Kasumi-1 (cell line): ENCODE results near the gene ZNF416.

Source experiments
- DNase-seq, 2 experiments: peaks; one replicate each; lab custom pipeline; 2025; lab: John Stamatoyannopoulos, UW

Gene ZNF416

DNA sequence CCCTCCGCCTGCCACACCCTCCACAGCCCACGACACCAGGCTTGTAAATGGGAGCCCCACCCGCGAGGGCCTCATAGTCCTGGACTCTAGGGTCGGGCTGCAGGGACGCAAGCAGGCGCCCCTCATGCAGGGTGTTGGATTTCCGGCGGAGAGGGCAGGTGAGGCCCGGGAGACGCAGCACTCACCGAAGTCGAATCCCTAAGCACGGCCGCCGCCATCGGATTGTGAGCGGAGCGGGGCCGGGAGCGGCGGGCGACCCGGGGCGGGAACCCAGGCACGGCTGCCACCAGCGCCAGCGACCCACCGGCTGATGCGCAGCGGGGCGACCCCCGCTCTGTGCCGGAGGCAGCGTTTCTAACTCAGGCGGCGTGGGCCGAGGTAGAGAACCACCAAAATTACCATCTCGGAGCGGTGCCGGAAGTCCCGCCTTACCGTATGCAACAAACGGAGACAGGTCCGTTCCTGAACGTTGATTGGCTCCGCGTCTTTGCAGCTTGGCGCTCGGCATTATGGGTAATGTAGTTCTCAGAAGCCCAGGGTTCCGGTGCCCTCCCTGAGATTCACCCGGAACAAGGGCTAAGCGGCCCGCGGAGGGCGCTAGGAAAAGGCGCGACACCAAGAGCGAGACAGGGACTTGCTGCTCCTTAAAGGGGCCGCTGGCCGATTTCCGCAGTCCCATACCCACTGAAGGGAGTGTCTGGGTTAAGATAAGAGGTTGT is at the start of gene ZNF416:
ZNF416 (minus strand) TSS at position 425 of the 719 bp plus-strand sequence; CDS start at position 218, 207 bp downstream.
- DNase-seq, result peak; percentile 98

- DNase-seq, result no peak
Observed at GRCh38 chr19:57623091-57623490, 44.4 kb upstream of the ZNF416 start.

GRCh38 chr19:57620673-57621348 is 42.1 kb upstream of the ZNF416 start:
- DNase-seq, result no peak

GRCh38 chr19:57615346-57615745 is 36.6 kb upstream of the ZNF416 start:
- DNase-seq, result no peak

DNA sequence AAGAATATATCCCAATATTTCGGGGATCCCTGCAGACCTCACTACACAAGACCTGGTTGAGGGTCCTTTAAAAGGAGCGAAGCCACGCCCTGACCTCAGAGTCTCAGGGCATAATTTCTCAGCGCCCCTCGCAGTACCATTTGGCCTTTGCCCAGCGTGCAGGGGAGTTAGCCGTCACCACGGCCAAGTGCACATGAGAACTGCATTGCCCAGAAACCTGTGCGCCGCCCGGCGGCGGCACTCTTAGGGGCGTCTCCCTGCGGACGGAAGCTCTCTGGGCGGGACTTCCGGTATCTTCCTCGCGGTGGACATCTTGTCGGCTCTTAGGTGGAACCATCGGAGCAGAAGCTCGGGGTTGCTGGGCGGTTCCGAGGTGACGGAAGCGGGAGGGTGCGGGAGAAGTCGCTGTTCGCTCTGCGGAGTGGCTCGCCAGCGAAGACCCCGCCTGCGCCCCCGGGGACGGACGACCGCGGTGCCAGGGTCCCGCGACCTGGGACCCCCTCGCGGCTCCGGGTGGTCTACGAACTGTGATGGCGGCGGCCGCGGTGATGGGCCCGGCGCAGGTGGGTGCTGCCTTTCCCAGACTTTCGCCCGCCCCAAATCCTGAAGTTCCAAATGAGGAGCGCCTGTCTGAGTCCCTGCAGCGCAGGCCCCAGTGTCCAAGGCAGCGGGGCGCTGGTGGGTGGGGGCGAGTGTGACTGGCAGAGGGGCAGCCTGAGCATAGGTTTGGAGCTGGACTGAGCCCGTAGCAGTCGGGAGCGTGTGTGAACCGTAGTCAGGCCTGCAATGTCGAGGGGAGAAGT is 35.4 kb upstream of the ZNF416 start, which contains the start of gene ZNF134:
ZNF134 (plus strand) TSS at position 302 of the 803 bp plus-strand sequence. CDS start 5,227 bp downstream, outside the sequence.
- peak; percentile 89 to 92 for DNase-seq

DNA sequence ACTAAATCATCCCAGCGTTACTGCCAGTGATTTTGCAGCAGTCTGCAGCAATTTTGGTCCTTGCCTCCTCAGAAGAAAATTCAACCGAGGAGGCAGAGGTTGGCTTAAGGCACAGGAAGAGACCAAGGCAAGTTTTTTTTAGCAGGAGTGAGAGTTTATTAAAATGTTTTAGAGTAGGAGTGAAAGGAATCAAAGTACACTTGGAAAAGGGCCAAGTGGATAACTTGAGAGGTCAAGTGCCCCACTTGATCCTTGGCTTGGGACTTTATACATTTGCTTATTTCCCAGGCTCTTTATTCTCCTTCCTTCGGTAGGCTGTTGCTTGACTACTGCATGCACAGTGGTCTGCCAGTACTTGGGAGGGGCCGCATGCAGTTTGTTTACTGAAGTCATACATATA is 32.4 kb upstream of the ZNF416 start:
- no peak for DNase-seq

GRCh38 chr19:57606931-57607330 is 28.2 kb upstream of the ZNF416 start:
- DNase-seq, result no peak

- DNase-seq, result peak; percentile 74 to 87
Observed at GRCh38 chr19:57599761-57600383, 21.2 kb upstream of the ZNF416 start, which contains the start of gene ZNF530. Gene ZNF530, plus strand, starts transcription at chr19:57599885. Its CDS starts 4,461 bp downstream, at chr19:57604346.

GRCh38 chr19:57599377-57599760 is 20.7 kb upstream of the ZNF416 start:
- no peak for DNase-seq

DNA sequence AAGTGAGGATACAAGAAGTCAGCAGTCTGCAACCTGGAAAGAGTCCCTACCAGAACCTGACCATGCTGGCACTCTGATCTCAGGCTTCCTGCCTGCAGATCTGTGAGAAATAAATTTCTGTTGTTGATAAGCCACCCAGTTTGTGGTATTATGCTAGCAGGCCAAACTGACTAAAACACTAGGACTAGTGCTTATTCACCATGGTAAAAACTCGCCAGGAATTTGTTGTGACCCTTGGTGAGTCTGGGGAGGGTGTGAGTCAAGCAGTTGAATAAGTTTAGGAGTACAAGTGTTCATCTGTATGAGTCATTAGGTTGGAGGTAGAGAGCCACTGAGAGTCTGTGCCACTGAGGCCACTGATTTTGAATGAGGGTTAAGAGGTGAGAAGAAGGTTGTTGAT is 8.8 kb upstream of the ZNF416 start:
- DNase-seq, result no peak

- no peak for DNase-seq
Observed at GRCh38 chr19:57583521-57584416, 5.1 kb upstream of the ZNF416 start, which contains the start of gene ZIK1. Gene ZIK1, plus strand, starts transcription at chr19:57584145. Its CDS starts 212 bp downstream, at chr19:57584357.

GRCh38 chr19:57583104-57583520 is 4.4 kb upstream of the ZNF416 start:
- DNase-seq, result no peak

DNA sequence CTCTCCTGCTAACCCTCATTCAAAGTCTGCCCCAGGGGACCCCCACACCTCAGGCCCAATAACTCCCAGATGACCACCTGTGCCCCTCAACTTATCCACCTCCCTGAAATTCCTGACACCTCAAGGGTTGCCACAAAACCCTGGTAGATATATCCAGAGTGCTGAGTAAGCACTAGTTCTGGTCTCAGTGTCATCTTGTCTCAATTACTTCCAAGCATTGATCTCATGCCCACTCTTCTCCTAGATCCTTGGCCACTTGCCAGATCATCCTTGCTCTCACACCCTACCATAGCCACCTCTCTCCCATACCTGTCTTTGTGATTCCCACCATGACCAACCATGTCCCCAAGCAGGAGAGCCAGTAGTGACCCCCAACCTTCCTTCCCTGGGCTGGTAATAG is 2.0 kb downstream of the ZNF416 start:
- no peak for DNase-seq

GRCh38 chr19:57572415-57572947 is 6.2 kb downstream of the ZNF416 start:
- no peak for DNase-seq

DNA sequence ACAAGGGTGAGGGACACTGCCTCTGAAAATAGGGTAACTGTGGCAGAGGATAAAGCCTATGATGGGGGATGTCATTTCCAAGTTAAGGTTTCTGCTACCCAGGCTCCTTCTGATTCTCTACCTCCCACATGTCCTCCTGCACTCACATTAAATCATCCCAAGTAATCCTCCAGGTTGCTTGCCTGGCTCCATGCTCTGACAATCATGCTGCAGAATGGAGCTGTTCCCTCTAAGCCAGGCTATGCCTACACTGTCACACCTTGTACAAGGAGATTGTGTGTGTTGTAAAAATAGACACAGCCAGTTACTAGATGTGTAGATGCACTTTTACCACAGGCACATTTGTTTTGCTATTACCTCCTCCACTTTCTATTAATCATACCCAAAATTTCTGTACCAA is 8.0 kb downstream of the ZNF416 start:
- DNase-seq, result no peak

DNA sequence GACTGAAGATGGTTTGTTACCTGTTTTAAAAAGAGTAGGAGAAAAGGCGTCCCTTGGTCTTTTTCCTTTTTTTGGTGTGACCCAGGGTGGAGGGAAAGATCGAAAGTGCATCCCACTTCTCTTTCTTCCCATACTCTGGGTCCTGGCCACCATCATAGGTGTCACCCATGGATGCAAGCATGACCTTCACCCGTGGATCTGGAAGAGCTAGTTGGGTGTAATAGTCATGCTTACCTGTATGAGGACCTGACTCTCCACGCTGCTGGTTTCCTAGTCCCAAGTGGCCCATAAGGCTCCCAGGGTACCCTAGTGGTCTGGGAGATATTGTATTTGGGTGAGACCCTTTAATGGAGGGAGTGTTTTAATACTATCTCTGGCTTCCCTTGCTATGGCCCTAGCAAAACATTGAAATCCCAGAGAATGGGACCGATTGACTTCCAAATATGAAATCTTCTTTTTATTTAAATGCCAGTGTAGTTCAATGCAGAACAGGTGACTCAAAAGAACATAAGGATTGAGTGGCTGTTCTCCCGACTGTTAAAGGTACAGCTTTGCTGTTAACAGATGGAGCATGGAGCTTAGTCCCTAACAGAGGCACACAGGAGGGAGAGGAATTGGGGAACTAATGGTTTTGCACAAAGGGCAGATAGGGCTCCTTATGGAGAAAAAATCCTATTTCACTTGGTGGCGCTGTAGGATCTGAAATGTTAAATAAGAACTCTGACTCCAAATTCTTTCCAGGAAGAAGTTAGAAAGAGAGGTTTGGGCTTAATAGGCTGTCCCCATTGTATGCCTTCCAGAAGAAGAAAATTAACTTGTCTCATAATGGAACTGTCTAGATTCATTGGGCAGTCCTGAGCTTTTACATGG is 12.1 kb downstream of the ZNF416 start:
- peak; percentile 20 to 32 for DNase-seq

- DNase-seq, result no peak
Observed at GRCh38 chr19:57563547-57563946, 15.2 kb downstream of the ZNF416 start.

DNA sequence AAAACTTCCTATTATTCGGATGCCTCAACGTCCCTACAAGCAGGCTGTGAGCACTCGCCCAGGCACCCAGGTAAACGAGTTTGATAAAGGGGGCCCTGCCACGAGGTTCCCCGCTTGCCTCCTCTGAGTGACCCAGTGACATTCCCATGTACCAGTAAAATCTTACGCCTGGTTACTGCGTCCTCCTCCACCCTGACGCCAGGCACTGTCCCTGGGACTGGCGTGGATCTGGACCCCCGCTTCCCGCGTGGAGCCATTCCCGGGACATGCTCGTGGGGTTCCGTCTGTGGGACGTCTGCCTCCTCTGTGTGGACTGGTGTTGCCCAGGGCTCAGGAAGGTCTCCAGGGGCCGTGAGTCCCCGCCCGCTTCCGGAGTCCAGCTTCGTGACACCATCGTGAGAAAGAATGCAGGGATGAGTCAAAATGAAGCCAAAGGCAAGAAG is 18.6 kb downstream of the ZNF416 start:
- DNase-seq, result no peak

DNA sequence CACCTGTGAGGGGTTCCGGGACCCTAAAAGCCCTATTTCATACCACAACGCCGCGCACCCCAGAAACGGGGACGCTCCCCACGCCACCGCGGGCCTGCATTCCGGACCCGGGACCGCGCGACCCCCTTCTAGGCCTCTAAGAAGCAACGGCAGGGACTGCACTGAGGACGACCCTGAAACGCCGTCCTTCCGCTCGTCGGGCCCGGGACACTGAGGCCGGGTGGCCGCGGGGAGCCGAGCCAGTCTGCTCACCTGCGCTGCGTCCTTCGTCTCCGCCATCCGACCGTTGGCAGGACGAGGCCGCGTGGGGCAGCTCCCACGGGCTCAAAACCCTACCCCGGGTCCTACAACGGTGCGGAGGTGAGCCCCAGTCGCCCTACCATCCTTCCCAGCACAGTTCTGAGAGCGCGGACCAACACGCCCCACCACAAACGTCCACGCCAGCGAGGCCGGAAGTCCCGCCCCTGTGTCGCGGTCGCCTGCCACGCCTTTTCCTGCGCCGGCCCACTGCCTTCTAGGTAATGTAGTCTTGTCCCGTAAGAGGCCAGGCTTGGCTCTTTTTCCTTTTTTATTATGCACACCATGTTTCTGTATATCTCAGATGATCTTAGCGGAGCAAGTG is 19.2 kb downstream of the ZNF416 start, which contains the start of gene ZNF550:
ZNF550 (minus strand) TSS at position 460 of the 622 bp plus-strand sequence; CDS start at position 279, 181 bp downstream.
- peak; percentile 80 to 87 for DNase-seq
